Smooth muscle cell (in vitro differentiated cells): ENCODE measurements around the gene SLC41A1. TPM values are rescaled to one million over a fixed set of nuclear protein-coding genes. Genes with fewer than 3 reads are reported as not detected.

ENCODE experiments used
- polyA plus RNA-seq: library from polyadenylated mRNA; unstranded; fragments of >200 nt; fragmentation: Nextera tagmentation; extraction: Ambion mirVana; gene quantifications from 2 replicates; pipeline ENCODE4 v1.2.1, GENCODE V29; 2016
- total RNA-seq: library from RNA; depleted of rRNA; stranded (reverse); fragments of >200 nt; gene quantifications from 2 replicates; pipeline ENCODE4 v1.2.3, GENCODE V29; 2014

Gene SLC41A1
- total and polyA plus RNA-seq, 2 experiments from 2014 or later: 22.3 to 23.2 TPM

Other genes starting within 250 kb of the SLC41A1 start
- 15.5 and 16.6 TPM in 2 replicates for gene ELK4, start 181.2 kb downstream of the SLC41A1 start, total RNA-seq
- 3.6 and 3.7 TPM in 2 replicates for gene ELK4, start 181.2 kb downstream of the SLC41A1 start, polyA plus RNA-seq
- gene SLC45A3, start 132.7 kb downstream of the SLC41A1 start, total RNA-seq: 3.2 and 4.9 TPM in 2 replicates
- 3.1 and 4.4 TPM in 2 replicates for gene SLC45A3, start 132.7 kb downstream of the SLC41A1 start, polyA plus RNA-seq
- 139 and 179 TPM in 2 replicates for gene NUCKS1, start 63.0 kb downstream of the SLC41A1 start, total RNA-seq
- gene NUCKS1, start 63.0 kb downstream of the SLC41A1 start, polyA plus RNA-seq: 29.1 and 30.9 TPM in 2 replicates
- 1.7 and 4.1 TPM in 2 replicates for gene RAB29, start 37.7 kb downstream of the SLC41A1 start, total RNA-seq
- gene RAB29, start 37.7 kb downstream of the SLC41A1 start, polyA plus RNA-seq: 4.1 and 4.5 TPM in 2 replicates
- not detected in 2 replicates for gene PM20D1, start 36.9 kb upstream of the SLC41A1 start, total RNA-seq
- gene PM20D1, start 36.9 kb upstream of the SLC41A1 start, polyA plus RNA-seq: 0.17 TPM in 1 of 2 replicates, not detected in the other
- not detected in 2 replicates for gene SLC26A9, start 130.3 kb upstream of the SLC41A1 start, total RNA-seq
- gene SLC26A9, start 130.3 kb upstream of the SLC41A1 start, polyA plus RNA-seq: not detected in 2 replicates
- 8.0 and 13.0 TPM in 2 replicates for gene RAB7B, start 190.2 kb upstream of the SLC41A1 start, total RNA-seq
- 11.5 and 13.6 TPM in 2 replicates for gene RAB7B, start 190.2 kb upstream of the SLC41A1 start, polyA plus RNA-seq
- not detected in 2 replicates for gene CTSE, start 210.7 kb upstream of the SLC41A1 start, total RNA-seq
- gene CTSE, start 210.7 kb upstream of the SLC41A1 start, polyA plus RNA-seq: not detected in 2 replicates
- not detected in 2 replicates for gene RHEX, start 240.0 kb upstream of the SLC41A1 start, total RNA-seq
- gene RHEX, start 240.0 kb upstream of the SLC41A1 start, polyA plus RNA-seq: not detected in 2 replicates